ENCODE results near the gene NISCH.

Gene NISCH

DNA sequence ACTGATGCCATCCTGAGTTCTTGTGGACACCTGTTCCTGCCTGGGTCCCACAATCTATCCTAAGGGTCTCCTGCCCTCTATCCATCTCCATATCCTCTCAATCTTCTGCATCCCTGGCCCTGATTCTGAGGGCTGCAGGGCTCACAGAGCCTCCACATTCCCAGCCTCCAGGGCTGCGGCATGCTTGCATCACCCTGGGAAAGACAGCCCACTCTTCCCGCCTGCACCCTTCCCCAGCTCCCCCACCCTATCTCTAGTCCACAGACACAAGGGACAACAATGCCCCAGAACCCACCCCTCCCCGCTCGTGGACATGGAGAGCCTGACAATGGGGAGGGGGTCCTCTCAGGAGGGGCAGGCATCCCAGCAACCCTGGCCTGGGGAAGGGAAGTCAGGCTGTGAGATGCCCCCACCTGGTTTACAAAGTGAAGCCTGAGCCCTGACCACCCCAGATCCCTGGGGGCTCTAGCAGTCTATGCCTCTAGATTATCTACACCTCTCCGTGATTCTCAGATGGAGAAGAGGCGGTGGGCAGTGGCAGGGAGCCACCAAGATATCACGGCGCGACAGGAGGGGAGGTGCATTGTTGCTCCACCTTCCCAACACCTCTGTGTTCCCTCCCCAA, 20.8 kb upstream of the NISCH start:
- DNase-seq (ENCODE audit: low spot score) = no peak
- in situ Hi-C loops (cut with MboI; ENCODE audit: low pct_unique_long_range_greater_than_20kb, low sequenced_read_pairs, unreplicated experiment) = no loop called here
- TF ChIP-seq, protein P1, sequence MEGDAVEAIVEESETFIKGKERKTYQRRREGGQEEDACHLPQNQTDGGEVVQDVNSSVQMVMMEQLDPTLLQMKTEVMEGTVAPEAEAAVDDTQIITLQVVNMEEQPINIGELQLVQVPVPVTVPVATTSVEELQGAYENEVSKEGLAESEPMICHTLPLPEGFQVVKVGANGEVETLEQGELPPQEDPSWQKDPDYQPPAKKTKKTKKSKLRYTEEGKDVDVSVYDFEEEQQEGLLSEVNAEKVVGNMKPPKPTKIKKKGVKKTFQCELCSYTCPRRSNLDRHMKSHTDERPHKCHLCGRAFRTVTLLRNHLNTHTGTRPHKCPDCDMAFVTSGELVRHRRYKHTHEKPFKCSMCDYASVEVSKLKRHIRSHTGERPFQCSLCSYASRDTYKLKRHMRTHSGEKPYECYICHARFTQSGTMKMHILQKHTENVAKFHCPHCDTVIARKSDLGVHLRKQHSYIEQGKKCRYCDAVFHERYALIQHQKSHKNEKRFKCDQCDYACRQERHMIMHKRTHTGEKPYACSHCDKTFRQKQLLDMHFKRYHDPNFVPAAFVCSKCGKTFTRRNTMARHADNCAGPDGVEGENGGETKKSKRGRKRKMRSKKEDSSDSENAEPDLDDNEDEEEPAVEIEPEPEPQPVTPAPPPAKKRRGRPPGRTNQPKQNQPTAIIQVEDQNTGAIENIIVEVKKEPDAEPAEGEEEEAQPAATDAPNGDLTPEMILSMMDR (IDR thresholded peaks at IDR 0.05; ENCODE audit: extremely low read depth, insufficient read depth, missing control alignments) = no peak

DNA sequence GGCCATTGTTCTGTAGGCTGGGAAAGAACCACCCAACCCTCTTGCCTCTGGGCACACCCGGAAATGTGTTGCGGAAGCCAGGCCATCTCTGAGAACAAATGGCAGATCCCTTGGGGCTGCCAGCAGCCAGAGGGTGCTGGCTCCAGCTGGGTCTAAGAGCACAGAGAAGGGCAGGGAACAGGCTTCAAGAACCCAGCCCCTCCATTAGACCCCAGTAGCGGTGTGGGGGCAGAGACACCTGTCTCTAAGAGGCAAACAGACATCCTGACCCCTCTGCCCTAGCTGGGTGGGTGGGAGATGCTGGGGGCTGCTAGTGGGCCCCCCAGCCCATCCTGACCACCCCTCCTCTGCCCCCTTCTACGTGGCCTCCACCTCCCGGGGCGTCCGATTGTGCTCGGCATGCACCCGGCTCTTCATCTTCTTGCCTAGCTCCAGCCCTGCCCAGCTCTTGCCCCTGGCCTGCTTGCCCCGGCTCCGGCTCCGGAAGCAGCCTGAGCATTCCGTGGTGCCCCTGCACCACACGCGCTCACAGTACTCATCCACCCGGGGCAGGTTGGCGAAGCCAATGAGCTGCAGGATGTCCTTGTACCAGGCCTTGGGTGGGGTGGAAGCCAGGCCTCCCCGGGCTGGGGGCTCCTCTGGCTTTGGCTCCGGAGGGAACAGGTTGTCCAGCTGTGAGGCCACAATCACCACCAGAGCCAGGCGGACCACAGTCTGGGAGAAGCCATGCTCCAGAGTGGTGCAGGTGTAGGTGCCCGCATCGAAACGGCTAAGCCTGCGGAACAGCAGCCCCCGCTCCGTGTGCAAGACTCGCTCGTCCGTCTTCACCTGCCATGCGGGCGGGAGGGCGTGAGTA, 19.9 kb upstream of the NISCH start:
- DNase-seq (ENCODE audit: low spot score) = no peak
- TF ChIP-seq, protein P1 (IDR thresholded peaks at IDR 0.05; ENCODE audit: extremely low read depth, insufficient read depth, missing control alignments) = no peak
- in situ Hi-C loops (cut with MboI; ENCODE audit: low pct_unique_long_range_greater_than_20kb, low sequenced_read_pairs, unreplicated experiment) = no loop called here

DNA sequence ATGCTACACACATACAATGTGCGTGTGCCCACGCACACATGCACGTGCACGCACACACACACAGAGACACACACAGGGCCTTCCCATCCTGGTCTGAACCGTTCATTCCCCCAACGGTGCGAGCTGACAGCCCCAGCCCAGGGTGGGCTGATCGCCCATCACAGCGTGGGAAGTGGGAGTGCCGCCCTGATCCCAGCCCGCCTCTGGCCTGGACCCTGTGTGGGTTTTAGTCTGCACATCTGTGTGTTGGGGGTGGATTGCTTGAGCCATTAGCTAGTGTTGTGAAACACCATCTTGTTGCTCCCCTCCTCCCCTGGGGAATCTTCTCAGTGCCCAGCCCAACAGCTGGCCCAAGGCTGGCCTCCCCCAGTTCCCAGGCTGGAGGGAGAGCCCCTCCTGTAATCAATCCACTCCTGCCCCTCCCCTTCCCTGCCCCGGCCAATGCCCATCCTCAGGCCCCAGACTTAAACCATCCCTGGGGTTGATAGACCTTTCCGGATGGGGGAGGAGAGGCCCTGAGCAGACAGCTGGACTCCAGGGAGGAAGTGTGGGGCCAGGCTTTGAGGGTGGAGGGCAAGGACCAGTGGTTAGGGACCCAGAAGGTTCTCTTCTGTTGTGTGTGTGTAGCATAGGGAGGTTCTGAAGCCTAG, 18.8 kb upstream of the NISCH start:
- DNase-seq (ENCODE audit: low spot score) = no peak
- in situ Hi-C loops (cut with MboI; ENCODE audit: low pct_unique_long_range_greater_than_20kb, low sequenced_read_pairs, unreplicated experiment) = no loop called here
- TF ChIP-seq, protein P1 (IDR thresholded peaks at IDR 0.05; ENCODE audit: extremely low read depth, insufficient read depth, missing control alignments) = no peak

DNA sequence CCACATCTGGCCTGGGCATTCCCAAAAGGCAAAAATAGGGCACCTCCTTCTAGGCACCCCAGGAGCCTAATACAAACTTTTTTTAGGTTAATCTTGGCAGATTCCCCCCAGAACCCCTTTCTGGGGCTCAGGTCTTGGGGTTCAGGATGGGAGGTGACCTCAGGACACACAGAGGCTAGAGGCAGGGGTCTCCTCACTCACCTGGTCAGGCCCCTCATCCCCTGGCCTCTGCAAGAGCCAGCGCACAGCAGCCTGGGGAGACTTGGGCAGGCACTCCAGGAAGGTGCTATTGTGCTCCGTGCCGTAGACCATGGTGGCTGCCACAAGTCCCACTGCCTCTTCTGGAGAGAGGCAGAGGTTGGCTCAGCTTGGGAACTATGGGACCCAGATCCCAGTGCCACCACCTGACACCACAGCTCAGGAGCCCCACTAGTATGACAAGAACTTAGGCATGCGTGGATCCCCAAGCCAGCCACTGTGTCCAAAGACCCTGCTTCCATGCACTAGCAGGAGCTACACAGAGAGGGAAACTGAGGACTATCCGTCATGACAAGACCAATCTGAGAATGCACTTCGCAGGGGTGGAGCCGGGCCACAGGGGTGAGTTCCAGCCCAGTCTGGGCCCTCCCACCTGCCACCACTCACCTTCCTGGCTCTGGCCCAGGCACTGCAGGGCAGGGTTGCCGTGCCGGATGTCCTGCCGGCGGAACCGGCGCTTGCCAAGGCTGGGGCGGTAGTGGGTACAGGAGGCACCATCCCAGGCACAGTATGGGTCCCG, 17.9 kb upstream of the NISCH start:
- DNase-seq (ENCODE audit: low spot score) = no peak
- TF ChIP-seq, protein P1 (IDR thresholded peaks at IDR 0.05; ENCODE audit: extremely low read depth, insufficient read depth, missing control alignments) = no peak
- in situ Hi-C loops (cut with MboI; ENCODE audit: low pct_unique_long_range_greater_than_20kb, low sequenced_read_pairs, unreplicated experiment) = no loop called here

DNA sequence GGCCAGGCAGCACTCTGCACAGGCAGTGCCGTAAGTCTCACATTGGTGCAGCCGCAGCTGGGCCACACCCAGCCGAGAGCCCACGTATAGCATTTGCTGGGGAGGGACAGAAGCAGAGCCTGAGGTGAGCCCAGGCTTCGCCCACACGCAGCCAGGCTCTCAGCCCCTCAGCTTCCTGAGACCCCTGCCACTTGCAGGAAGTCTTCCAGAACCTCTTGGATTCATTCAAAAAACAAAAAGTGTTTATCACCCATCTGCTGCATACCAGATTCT, 17.4 kb upstream of the NISCH start:
- in situ Hi-C loops (cut with MboI; ENCODE audit: low pct_unique_long_range_greater_than_20kb, low sequenced_read_pairs, unreplicated experiment) = no loop called here
- TF ChIP-seq, protein P1 (IDR thresholded peaks at IDR 0.05; ENCODE audit: extremely low read depth, insufficient read depth, missing control alignments) = no peak
- no peak for DNase-seq (ENCODE audit: low spot score)

All from GM13977 (cell line).